Mesendoderm (in vitro differentiated cells): ENCODE results near the gene HS3ST5. TPM values are rescaled to one million over a fixed set of nuclear protein-coding genes. Genes with fewer than 3 reads are reported as not detected.

ENCODE experiments used
- DNase-seq: peaks from one replicate; pipeline ENCODE4 v3.0.0; 2013
- H2AK5ac ChIP-seq: 2 replicates; pipeline ENCODE4 v1.6.1; 2013; ENCODE audit warnings: low read length, inconsistent platforms
- H2BK120ac ChIP-seq: 2 replicates; pipeline ENCODE4 v1.6.1; 2013; ENCODE audit warnings: low read depth, mild to moderate bottlenecking, low read length, moderate library complexity, mixed read lengths
- H2BK15ac ChIP-seq: replicated peaks from 2 replicates; pipeline ENCODE4 v1.6.1; 2013; ENCODE audit warnings: low read depth, mild to moderate bottlenecking, moderate library complexity
- H2BK5ac ChIP-seq: 2 replicates; pipeline ENCODE4 v1.6.1; 2013; ENCODE audit warnings: low read length, inconsistent platforms
- H3K18ac ChIP-seq: 2 replicates; pipeline ENCODE4 v1.6.1; 2013; ENCODE audit warnings: mild to moderate bottlenecking, low read length, mixed read lengths
- H3K23ac ChIP-seq: one replicate; pipeline ENCODE4 v1.6.1; 2013; ENCODE audit warnings: low read length
- H3K27ac ChIP-seq: 2 replicates; pipeline ENCODE4 v1.5.1; 2013; ENCODE audit warnings: low read depth, mild to moderate bottlenecking, inconsistent platforms, low read length, moderate library complexity
- H3K27me3 ChIP-seq: 2 replicates; pipeline ENCODE4 v1.6.1; 2013; ENCODE audit warnings: low read length, control low read depth, mild to moderate bottlenecking, inconsistent platforms; ENCODE audit not compliant: insufficient read depth, poor library complexity
- H3K36me3 ChIP-seq: 2 replicates; pipeline ENCODE4 v1.6.1; 2013; ENCODE audit warnings: low read length, inconsistent platforms; ENCODE audit not compliant: control insufficient read depth, insufficient read depth
- H3K4ac ChIP-seq: one replicate; pipeline ENCODE4 v1.6.1; 2013; ENCODE audit warnings: low read depth, mild to moderate bottlenecking, low read length, moderate library complexity
- H3K4me1 ChIP-seq: 2 replicates; pipeline ENCODE4 v1.6.1; 2013; ENCODE audit warnings: low read depth, low read length, inconsistent platforms; ENCODE audit not compliant: control insufficient read depth
- H3K4me2 ChIP-seq: 2 replicates; pipeline ENCODE4 v1.6.1; 2013; ENCODE audit warnings: low read length
- H3K4me3 ChIP-seq: 2 replicates; pipeline ENCODE4 v1.5.1; 2013; ENCODE audit warnings: mild to moderate bottlenecking, low read length
- H3K56ac ChIP-seq: one replicate; pipeline ENCODE4 v1.6.1; 2013; ENCODE audit warnings: low read length
- H3K79me1 ChIP-seq: 2 replicates; pipeline ENCODE4 v1.6.1; 2013; ENCODE audit warnings: low read length, inconsistent platforms
- H3K79me2 ChIP-seq: 2 replicates; pipeline ENCODE4 v1.6.1; 2013; ENCODE audit warnings: mild to moderate bottlenecking, low read length; ENCODE audit not compliant: control insufficient read depth, insufficient read depth
- H3K9ac ChIP-seq: 2 replicates; pipeline ENCODE4 v1.6.1; 2013; ENCODE audit warnings: low read length, inconsistent platforms
- H4K5ac ChIP-seq: one replicate; pipeline ENCODE4 v1.6.1; 2013; ENCODE audit warnings: low read length
- H4K8ac ChIP-seq: one replicate; pipeline ENCODE4 v1.6.1; 2013; ENCODE audit warnings: low read depth, mild to moderate bottlenecking, control low read depth, low read length, moderate library complexity
- WGBS: extraction: QIAGEN DNeasy Blood & Tissue Kit; methylation state at CpG from one replicate; pipeline ENCODE4 v1.1.7; 2013; ENCODE audit warnings: low lambda C conversion rate, missing lambda C conversion rate; ENCODE audit not compliant: insufficient coverage; ENCODE audit errors: extremely low coverage; 5-methylcytosine and 5-hydroxymethylcytosine counted together
- small RNA-seq: library from polyadenylated mRNA; stranded (forward); fragments of <200 nt; extraction: miRNeasy Mini kit (QIAGEN cat#:217004); gene quantifications from one replicate; pipeline ENCODE3, GENCODE V24; 2013; ENCODE audit not compliant: insufficient read depth

Gene HS3ST5

GRCh38 chr6:114010540-114010939 is 332.3 kb downstream of the HS3ST5 start:
- Histone ChIP-seq H3K27ac (peak overlapping the region; percentile 82), H3K27me3 (no peaks in the 10 kb centered on the region), H2BK15ac (peak overlapping the region; percentile 92), H3K18ac (peak overlapping the region; percentile 100), H3K79me2 (peaks cover 4% of the 10 kb centered on the region), H3K36me3 (no peaks in the 10 kb centered on the region), H2BK120ac (peak overlapping the region; percentile 100), H3K79me1 (no peaks in the 10 kb centered on the region), H3K4ac (peak overlapping the region; percentile 85), H2AK5ac (peak overlapping the region; percentile 79), H3K4me1 (peaks cover 8% of the 10 kb centered on the region), H3K9ac (peak overlapping the region; percentile 51), H3K4me3 (no peak overlapping the region), H4K8ac (no peak overlapping the region), H3K4me2 (no peak overlapping the region), H2BK5ac (peak overlapping the region; percentile 96), H3K23ac (no peak overlapping the region), H3K56ac (peak overlapping the region; percentile 74), H4K5ac (peak overlapping the region; percentile 61)
- no CpG with 5 or more reads among the region's 2 CpGs for WGBS
- DNase-seq = no peak

GRCh38 chr6:114009192-114009591 is 333.6 kb downstream of the HS3ST5 start:
- Histone ChIP-seq H3K79me2 (peaks cover 4% of the 10 kb centered on the region), H3K27ac (no peak overlapping the region), H3K4me3 (no peak overlapping the region), H2BK5ac (no peak overlapping the region), H3K9ac (no peak overlapping the region), H3K4me2 (no peak overlapping the region), H2AK5ac (no peak overlapping the region), H3K56ac (no peak overlapping the region), H3K18ac (no peak overlapping the region), H3K27me3 (no peaks in the 10 kb centered on the region), H2BK15ac (no peak overlapping the region), H3K4ac (no peak overlapping the region), H2BK120ac (no peak overlapping the region), H3K23ac (no peak overlapping the region), H3K4me1 (peaks cover 8% of the 10 kb centered on the region), H4K5ac (no peak overlapping the region), H3K36me3 (no peaks in the 10 kb centered on the region), H3K79me1 (no peaks in the 10 kb centered on the region), H4K8ac (no peak overlapping the region)
- DNase-seq = peak; percentile 86
- no CpG with 5 or more reads among the region's 2 CpGs for WGBS

GRCh38 chr6:114008331-114008730 is 334.5 kb downstream of the HS3ST5 start:
- no peak overlapping the region for H3K4me3 ChIP-seq
- no peak overlapping the region for H2AK5ac ChIP-seq
- H4K8ac ChIP-seq = no peak overlapping the region
- no peak overlapping the region for H3K4me2 ChIP-seq
- peak overlapping the region; percentile 33 for H2BK5ac ChIP-seq
- no peak overlapping the region for H3K23ac ChIP-seq
- H3K9ac ChIP-seq = peak overlapping the region; percentile 25
- H3K36me3 ChIP-seq = no peaks in the 10 kb centered on the region
- no peak overlapping the region for H3K4ac ChIP-seq
- no peak overlapping the region for H4K5ac ChIP-seq
- H3K27me3 ChIP-seq = no peaks in the 10 kb centered on the region
- peak overlapping the region; percentile 79 for H2BK15ac ChIP-seq
- peak overlapping the region; percentile 75 for H3K56ac ChIP-seq
- WGBS = no CpG with 5 or more reads among the region's 4 CpGs
- DNase-seq = no peak
- peaks cover 4% of the 10 kb centered on the region for H3K79me2 ChIP-seq
- H3K4me1 ChIP-seq = peaks cover 8% of the 10 kb centered on the region
- peak overlapping the region; percentile 82 for H2BK120ac ChIP-seq
- H3K18ac ChIP-seq = peak overlapping the region; percentile 56
- H3K27ac ChIP-seq = peak overlapping the region; percentile 52
- no peaks in the 10 kb centered on the region for H3K79me1 ChIP-seq

- Histone ChIP-seq H3K4me2 (no peak overlapping the region), H3K36me3 (no peaks in the 10 kb centered on the region), H3K79me2 (peaks cover 4% of the 10 kb centered on the region), H2AK5ac (peak overlapping the region; percentile 37), H3K4me1 (peaks cover 8% of the 10 kb centered on the region), H3K9ac (peak overlapping the region; percentile 13), H4K8ac (no peak overlapping the region), H2BK120ac (peak overlapping the region; percentile 51), H3K56ac (peak overlapping the region; percentile 89), H4K5ac (peak overlapping the region; percentile 5), H3K79me1 (no peaks in the 10 kb centered on the region), H2BK5ac (peak overlapping the region; percentile 26), H3K23ac (no peak overlapping the region), H3K27ac (peak overlapping the region; percentile 73), H3K4ac (peak overlapping the region; percentile 97), H3K18ac (peak overlapping the region; percentile 85), H3K27me3 (no peaks in the 10 kb centered on the region), H2BK15ac (peak overlapping the region; percentile 5), H3K4me3 (no peak overlapping the region)
- WGBS = no CpG with 5 or more reads among the region's 2 CpGs
- peak; percentile 58 for DNase-seq
These were observed 335.3 kb downstream of the HS3ST5 start for GRCh38 chr6:114007516-114007915.

Small RNA genes within 50 kb of the gene (small RNA-seq; reads per million reads assigned to genes)
- not detected for gene RNA5SP213
